AG08396 (cell line): ENCODE data around the gene FRY.
"Not testable (repeated sequence)": the region's sequence is repeated elsewhere in the genome, so short reads cannot be mapped to it uniquely, and the experiment has no call there.

Source experiments
- DNase-seq: peaks from one replicate; pipeline ENCODE4 v3.0.0; 2012; ENCODE audit warnings: low spot score, mixed read lengths

The FRY gene

DNA sequence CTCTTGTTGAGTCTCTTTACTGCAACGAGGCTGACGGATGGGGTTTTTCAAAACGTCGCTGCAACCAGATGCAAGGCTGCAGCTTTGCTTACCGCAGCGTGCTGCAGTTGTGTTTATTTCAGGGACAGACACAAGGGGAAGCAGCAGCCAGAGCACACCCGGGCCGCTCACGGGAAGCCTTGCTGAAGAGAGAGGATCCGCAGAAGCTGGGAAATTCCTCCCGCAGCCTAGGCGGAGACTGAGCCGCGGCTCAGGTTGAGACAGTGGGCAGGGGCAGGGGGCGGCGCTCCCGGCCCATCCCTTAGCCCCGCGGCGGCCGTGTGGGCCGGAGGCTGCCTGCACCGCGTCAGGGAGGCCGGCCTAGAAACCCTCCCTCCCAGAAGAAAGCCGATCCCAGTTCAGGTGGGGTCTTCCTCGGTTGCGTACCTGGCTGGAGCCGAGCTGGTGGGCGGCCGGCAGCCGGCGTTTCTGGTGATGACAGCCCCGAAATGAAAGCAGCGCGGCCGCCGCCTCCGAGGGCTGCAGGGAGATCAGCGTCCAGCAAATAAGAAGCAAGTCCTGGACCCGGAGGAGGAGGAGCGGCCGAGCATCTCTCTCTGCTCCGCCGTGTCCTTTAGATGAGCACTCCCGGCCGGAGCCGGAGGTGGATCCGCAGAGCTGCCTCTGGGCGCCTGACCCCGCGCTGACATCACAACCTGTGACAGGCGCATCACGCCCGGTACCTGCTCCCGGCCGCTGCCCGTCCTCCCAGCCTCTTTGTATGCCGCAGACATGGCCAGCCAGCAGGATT, at the start of gene FRY:
Gene FRY, plus strand, starts transcription at position 750 of the 790 bp plus-strand sequence. Its CDS starts 22 bp downstream, at position 772.
- peak; percentile 75 for DNase-seq

DNA sequence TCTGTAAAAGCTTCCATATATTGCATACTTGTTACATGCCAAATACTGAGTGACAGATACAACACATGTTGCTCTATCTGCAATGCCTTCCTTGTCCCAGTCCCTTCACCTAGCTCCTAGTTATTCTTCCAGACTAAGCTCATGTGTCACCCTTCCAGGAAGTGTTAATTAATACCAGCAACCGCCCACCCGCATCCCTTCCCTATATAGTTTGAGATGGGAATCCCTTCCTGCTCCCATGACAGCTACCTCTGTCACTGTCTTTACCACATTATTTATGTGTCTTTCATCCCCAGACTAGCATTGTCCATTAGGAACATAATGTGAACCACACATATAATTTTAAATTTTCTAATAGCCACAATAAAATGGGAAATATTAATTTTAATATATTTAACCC, 49.5 kb upstream of the FRY start:
- no peak for DNase-seq

DNA sequence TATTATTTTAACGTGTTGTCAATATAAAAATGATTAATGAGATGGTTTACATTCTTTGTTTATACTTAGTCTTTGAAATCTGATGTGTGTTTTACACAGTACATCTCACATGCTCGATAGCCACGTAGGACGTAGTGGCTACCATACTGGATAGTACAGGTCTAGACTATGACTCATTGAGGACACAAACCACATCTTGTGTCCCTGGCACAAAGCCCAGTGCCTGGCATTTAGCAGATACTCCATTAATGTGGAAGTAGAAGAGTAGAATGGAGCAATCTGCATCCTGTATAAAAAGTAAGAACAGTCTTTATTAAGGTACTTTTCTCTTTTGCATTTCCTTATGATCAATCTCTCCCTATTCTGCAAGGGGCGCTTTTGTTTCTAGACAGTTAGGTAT, 49.0 kb upstream of the FRY start:
- DNase-seq, result peak; percentile 60

DNA sequence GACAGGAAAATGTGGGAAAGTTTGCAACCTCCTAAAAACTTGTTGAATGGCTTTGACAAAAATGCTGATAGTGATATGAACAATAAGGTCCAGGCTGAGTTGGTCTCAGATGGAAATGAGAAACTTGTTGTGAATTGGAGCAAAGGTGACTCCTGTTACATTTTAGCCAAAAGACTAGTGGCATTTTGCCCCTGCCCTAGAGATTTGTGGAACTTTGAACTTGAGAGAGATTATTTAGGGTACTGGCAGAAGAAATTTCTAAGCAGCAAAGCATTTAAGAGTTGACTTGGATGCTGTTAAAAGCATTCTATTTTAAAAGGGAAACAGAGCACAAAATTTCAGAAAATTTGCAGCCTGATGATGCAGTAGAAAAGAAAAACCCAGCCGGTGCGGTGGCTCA, 47.9 kb upstream of the FRY start:
- DNase-seq, result not testable (repeated sequence)

GRCh38 chr13:31984388-31984787, 47.2 kb upstream of the FRY start:
- DNase-seq, result not testable (repeated sequence)

- DNase-seq, result no peak
Observed at GRCh38 chr13:31986676-31987470, 44.7 kb upstream of the FRY start.

- DNase-seq, result no peak
Observed at GRCh38 chr13:31987535-31988170, 43.9 kb upstream of the FRY start.

GRCh38 chr13:31994367-31994766, 37.2 kb upstream of the FRY start:
- DNase-seq, result not testable (repeated sequence)

GRCh38 chr13:31996601-31997000, 35.0 kb upstream of the FRY start:
- no peak for DNase-seq

DNA sequence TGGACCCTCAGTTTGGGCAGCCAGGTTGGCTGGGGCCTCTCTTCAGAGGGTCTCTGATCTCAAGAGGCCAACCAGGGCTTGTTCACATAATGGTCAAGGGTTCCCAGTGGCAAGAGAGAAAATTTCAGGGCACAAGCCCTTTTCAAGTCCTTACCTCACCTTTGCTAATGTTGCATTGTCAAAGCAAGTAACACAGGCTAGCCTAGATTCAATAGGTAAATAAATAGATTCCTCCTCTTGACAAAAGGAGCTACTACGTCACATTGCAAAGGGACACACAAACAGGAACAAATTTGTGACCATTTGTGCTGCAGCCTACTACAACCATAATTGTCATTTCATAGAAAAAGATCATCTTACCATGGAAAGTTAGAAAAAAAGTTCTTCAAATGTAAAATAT, 33.9 kb upstream of the FRY start:
- DNase-seq, result no peak

DNA sequence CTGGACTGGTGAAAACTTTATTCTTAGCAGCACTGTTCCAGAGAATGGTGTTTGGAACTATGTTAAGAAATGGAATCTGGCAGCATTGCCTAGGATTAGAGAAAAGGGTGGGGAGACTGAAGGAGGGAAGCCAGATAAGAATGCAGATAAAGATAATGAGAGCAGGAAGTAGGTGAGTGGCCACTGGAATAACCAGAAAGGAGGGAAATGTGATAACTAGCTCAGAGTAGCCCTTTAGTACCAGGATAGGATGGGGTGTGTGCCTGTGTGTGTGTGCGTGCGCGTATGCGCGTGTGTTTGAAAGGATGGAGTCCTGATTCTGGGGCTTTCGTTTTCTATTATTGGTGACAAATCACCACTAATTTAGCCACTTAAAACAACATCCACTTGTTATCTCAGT, 33.4 kb upstream of the FRY start:
- DNase-seq, result no peak

- DNase-seq, result not testable (repeated sequence)
Observed at GRCh38 chr13:32000754-32001153, 30.8 kb upstream of the FRY start.

DNA sequence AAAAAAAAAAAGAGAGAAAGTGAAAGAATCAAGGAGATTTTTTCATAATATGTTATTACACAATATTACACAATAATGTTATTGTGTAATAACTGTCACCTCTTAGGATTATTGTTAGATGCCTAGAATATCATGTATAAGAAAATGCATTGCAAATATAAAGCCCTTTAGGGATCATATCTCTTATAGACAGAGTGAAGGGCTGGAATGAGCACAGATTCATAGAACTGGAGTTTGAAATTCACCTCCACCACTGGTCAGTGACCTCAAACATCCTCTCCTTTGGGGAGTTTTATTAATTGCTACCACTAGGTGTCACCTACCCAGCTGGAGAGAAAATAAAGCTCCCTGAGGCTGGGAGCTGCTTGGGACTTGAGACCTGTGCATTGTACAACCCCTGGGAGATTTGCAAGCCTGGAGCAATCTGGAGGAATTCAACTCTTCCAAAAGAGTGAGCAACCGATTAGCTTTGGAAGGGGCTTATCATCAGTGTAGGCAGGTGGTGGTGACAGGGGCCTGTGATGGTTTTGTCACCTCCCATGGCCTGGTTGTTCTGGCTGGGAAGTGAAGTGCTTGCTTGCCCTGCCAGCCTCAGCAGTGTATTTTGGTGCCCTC, 30.3 kb upstream of the FRY start:
- peak; percentile 76 for DNase-seq

GRCh38 chr13:32001769-32002168, 29.8 kb upstream of the FRY start:
- no peak for DNase-seq

- DNase-seq, result no peak
Observed at GRCh38 chr13:32002873-32003272, 28.7 kb upstream of the FRY start.

DNA sequence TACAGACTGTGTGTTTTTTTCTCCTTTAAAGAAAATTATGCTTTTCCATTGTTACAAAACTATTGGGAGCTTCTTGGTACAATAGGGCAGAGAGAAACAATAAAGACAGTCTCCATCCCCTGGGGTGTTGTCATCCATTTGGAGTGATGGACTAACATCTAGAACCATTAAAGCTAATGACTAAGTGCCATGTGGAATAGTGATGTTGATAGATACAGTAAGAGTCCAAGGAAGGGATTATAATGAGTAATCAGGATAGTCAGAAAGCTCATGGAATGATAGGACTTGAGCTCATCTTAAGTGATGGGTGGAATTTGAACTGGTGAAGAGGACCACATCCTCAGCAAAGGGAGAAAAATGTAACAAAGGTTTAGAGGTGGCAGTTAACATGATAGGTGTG, 24.1 kb upstream of the FRY start:
- DNase-seq, result no peak

DNA sequence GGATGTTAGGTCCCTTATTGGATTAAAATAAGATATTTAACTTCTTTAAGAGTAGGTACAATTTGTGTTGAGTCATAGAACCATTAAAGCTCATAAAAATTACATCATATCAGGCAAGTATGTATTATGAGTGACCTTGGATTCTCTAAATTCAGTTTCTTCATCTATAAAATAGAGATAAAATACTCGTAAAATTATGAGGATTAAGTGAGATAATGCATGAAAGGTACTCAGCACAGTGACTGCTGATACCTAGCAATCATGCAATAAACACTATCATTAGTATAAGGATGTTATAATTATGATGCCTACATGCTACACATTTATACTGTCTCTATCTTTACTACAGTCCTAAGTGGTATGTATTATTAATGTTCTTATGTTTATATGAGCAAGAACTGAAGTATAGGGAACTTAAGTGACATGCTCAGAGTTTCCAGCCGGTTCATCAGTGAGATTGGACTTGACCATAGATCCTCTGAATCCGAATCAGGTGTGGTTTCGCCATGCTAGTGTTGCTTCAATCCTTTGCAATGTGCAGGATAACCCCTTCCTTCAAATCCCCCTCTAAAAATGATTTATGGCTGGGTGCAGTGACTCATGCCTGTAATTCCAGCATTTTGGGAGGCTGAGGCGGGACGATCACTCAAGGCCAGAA, 22.9 kb upstream of the FRY start:
- no peak for DNase-seq

- DNase-seq, result no peak
Observed at GRCh38 chr13:32009362-32009761, 22.2 kb upstream of the FRY start.

- no peak for DNase-seq
Observed at GRCh38 chr13:32010136-32010535, 21.4 kb upstream of the FRY start.

- no peak for DNase-seq
Observed at GRCh38 chr13:32011971-32012370, 19.6 kb upstream of the FRY start.

GRCh38 chr13:32013181-32013580, 18.4 kb upstream of the FRY start:
- DNase-seq, result no peak

DNA sequence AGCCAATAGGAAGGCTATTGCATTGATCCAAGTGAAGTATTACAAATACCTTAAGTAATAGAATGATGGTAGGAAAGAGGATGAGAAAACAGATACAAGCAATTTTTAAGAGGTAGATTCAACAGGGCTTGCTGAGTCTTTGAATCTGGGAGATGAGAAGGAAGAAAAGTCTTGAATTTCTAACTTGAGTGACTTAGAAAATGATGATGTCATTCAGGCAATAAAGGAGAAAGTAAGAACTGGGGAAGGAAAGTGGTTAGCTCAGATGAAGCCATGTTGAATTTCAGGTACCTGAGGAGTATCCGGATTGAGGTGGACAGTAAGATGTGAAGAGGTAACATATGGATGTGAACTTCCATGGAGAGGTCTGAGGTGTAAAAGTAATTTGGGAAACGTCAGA, 15.5 kb upstream of the FRY start:
- DNase-seq, result no peak
